Endothelial cell of umbilical vein (primary cell): ENCODE data around the gene VIPR2. TPM values are rescaled to one million over a fixed set of nuclear protein-coding genes. Genes with fewer than 3 reads are reported as not detected.

Experiments
- BruUV-seq: library from RNA; stranded (reverse); fragments of 400-500 nt; replicated peaks from 2 replicates; lab custom pipeline; 2021; lab: Mats Ljungman, UMichigan
- CTCF ChIA-PET: fragments of 300-600, 350-600 bp; sonication (Branson Sonifier 250); formaldehyde crosslinking; loops from one replicate; lab custom pipeline; 2021; ENCODE audit warnings: antibody characterized with exemption, inconsistent platforms; lab: Charles Lee
- POLR2A ChIA-PET: fragments of 300-600, 350-600 bp; sonication (Branson Sonifier 250); formaldehyde crosslinking; loops from one replicate; lab custom pipeline; 2021; ENCODE audit warnings: antibody characterized with exemption, inconsistent platforms; lab: Charles Lee
- DNase-seq: peaks from one replicate; pipeline ENCODE4 v3.0.0-alpha.2; 2011; ENCODE audit warnings: low read depth, low spot score
- FAIRE-seq: peaks from 2 replicates; lab custom pipeline; 2011; peaks lifted over from hg19 to GRCh38; lab: Jason Lieb, UNC
- H2AFZ ChIP-seq: 2 replicates; pipeline ENCODE4 v1.6.0; 2012; ENCODE audit warnings: low read depth, low read length, control low read depth, inconsistent platforms
- H3K27ac ChIP-seq: 2 replicates; pipeline ENCODE4 v1.5.1; 2011; ENCODE audit warnings: low read depth, mild to moderate bottlenecking, control low read depth, low read length, moderate library complexity; ENCODE audit not compliant: insufficient read depth
- H3K27me3 ChIP-seq, 2 experiments: 2 replicates each; pipeline versions ENCODE4 v1.6.0 to v1.6.1; 2011; ENCODE audit warnings: low read length in 2 of 2, mixed read lengths in 1 of 2; ENCODE audit not compliant: control insufficient read depth in 2 of 2, insufficient read depth in 2 of 2
- H3K36me3 ChIP-seq, 2 experiments: 2 replicates in 1 of 2; 3 replicates in 1 of 2; pipeline ENCODE4 v1.5.1; 2011; ENCODE audit warnings: low read length in 2 of 2, mild to moderate bottlenecking in 1 of 2, moderate library complexity in 1 of 2; ENCODE audit not compliant: control insufficient read depth in 2 of 2, insufficient read depth in 2 of 2; ENCODE audit errors: extremely low read depth in 1 of 2
- H3K4me1 ChIP-seq: 3 replicates; pipeline ENCODE4 v1.5.1; 2011; ENCODE audit warnings: mild to moderate bottlenecking, low read length; ENCODE audit not compliant: control insufficient read depth, insufficient read depth; ENCODE audit errors: extremely low read depth
- H3K4me2 ChIP-seq: 2 replicates; pipeline ENCODE4 v1.6.1; 2011; ENCODE audit warnings: low read length, control low read depth, mixed read lengths; ENCODE audit not compliant: insufficient read depth
- H3K4me3 ChIP-seq, 3 experiments: fragments of 200-600 bp in 1 of 3; sonication (generic), shearing (Covaris generic) in 1 of 3; replicated peaks in 1 of 3; 2 replicates each; pipeline ENCODE4 v1.5.1; 2011 to 2016; ENCODE audit warnings: control low read depth in 3 of 3, low read length in 3 of 3, mild to moderate bottlenecking in 2 of 3, inconsistent platforms in 1 of 3, low read depth in 1 of 3, moderate library complexity in 1 of 3; ENCODE audit not compliant: insufficient read depth in 1 of 3
- H3K79me2 ChIP-seq: 2 replicates; pipeline ENCODE4 v1.6.0; 2012; ENCODE audit warnings: low read length, inconsistent platforms; ENCODE audit not compliant: control insufficient read depth, insufficient read depth
- H3K9ac ChIP-seq: replicated peaks from 2 replicates; pipeline ENCODE3; 2011; ENCODE audit warnings: low read length, control low read depth; ENCODE audit not compliant: insufficient read depth; ENCODE audit errors: extremely low read depth
- H3K9me1 ChIP-seq: replicated peaks from 3 replicates; pipeline ENCODE4 v1.6.0; 2011; ENCODE audit warnings: mild to moderate bottlenecking, low read length; ENCODE audit not compliant: control insufficient read depth, insufficient read depth; ENCODE audit errors: extremely low read depth
- H3K9me3 ChIP-seq: replicated peaks from 2 replicates; pipeline ENCODE4 v1.5.1; 2012; ENCODE audit warnings: low read length, inconsistent platforms; ENCODE audit not compliant: control insufficient read depth, insufficient read depth
- H4K20me1 ChIP-seq: replicated peaks from 2 replicates; pipeline ENCODE3; 2011; ENCODE audit warnings: mild to moderate bottlenecking, low read length; ENCODE audit not compliant: control insufficient read depth, insufficient read depth; ENCODE audit errors: extremely low read depth
- EZH2 ChIP-seq: IDR thresholded peaks from 2 replicates; pipeline ENCODE4 v1.6.1; 2012; ENCODE audit warnings: borderline replicate concordance, low read depth, mild to moderate bottlenecking, moderate library complexity, low read length, inconsistent platforms; ENCODE audit not compliant: severe bottlenecking
- FOS ChIP-seq: IDR thresholded peaks from 2 replicates; pipeline ENCODE4 v1.6.1; 2011; ENCODE audit warnings: mild to moderate bottlenecking, low read length, moderate library complexity, borderline replicate concordance; ENCODE audit not compliant: insufficient read depth
- GATA2 ChIP-seq: IDR thresholded peaks from 2 replicates; pipeline ENCODE4 v1.7.0; 2011; ENCODE audit warnings: low read depth, mild to moderate bottlenecking, moderate library complexity, mixed read lengths, low read length; ENCODE audit not compliant: insufficient read length, insufficient read depth
- JUN ChIP-seq: IDR thresholded peaks from 2 replicates; pipeline ENCODE4 v1.6.1; 2011; ENCODE audit warnings: borderline replicate concordance, low read depth; ENCODE audit not compliant: insufficient read length, insufficient read depth
- MYC ChIP-seq: IDR thresholded peaks from one replicate; pipeline ENCODE4 v1.6.1; 2011; ENCODE audit warnings: mild to moderate bottlenecking, low read depth, low read length
- POLR2A ChIP-seq: IDR thresholded peaks from 2 replicates; pipeline ENCODE4 v1.6.1; 2012; ENCODE audit warnings: low read depth, mild to moderate bottlenecking, control low read depth, low read length
- POLR2AphosphoS5 ChIP-seq: IDR thresholded peaks from 2 replicates; pipeline ENCODE4 v1.6.1; 2012; ENCODE audit warnings: low read depth, mild to moderate bottlenecking, control low read depth, low read length, moderate library complexity; ENCODE audit not compliant: insufficient read depth
- dilution Hi-C: fragments of 300-500 bp; cut with MboI; formaldehyde crosslinking; loops from one replicate; pipeline ENCODE4 v1.15.0; 2019; ENCODE audit warnings: low sequenced_read_pairs; ENCODE audit not compliant: extremely low pct_ligation_motif_present
- intact Hi-C: fragments of 100-400 bp; cut with micrococcal nuclease; formaldehyde crosslinking; loops from one replicate; pipeline ENCODE4 v1.10.0; 2022
- polyA plus RNA-seq, 4 experiments: library from polyadenylated mRNA; depleted of rRNA in 3 of 4; stranded (reverse) in 3 of 4; unstranded in 1 of 4; fragments of >200 nt; gene quantifications; 2 replicates each; pipeline versions ENCODE4 v1.2.1 to v1.2.3, GENCODE V29; 2011 to 2012; ENCODE audit warnings: missing spikeins in 1 of 4
- total RNA-seq: library from RNA; stranded (reverse); gene quantifications from 2 replicates; pipeline ENCODE4 v1.2.3, GENCODE V29; 2021
- TF ChIP-seq, protein P1 (sequence below), 2 donors: IDR thresholded peaks; 1 replicate in 1 of 2; 2 replicates in 1 of 2; pipeline ENCODE4 v1.5.1; 2011; ENCODE audit warnings: low read length in 2 of 2, mild to moderate bottlenecking in 2 of 2, moderate library complexity in 2 of 2, control low read depth in 1 of 2, inconsistent platforms in 1 of 2, low read depth in 1 of 2; ENCODE audit not compliant: insufficient read depth in 1 of 2; ENCODE audit errors: extremely low read depth in 1 of 2
- TF ChIP-seq, protein P2 (sequence below): IDR thresholded peaks from 2 replicates; pipeline ENCODE4 v1.6.1; 2011; ENCODE audit not compliant: insufficient read depth, insufficient read length

Gene VIPR2
- total and polyA plus RNA-seq, 2 donors (not counting 3 experiments of a cell fraction or from before 2014, with no cell fraction given), result not detected

GRCh38 chr7:159120540-159120919, 24.1 kb downstream of the VIPR2 start:
- BruUV-seq, result no TSS peak
- no peaks in the 10 kb centered on the region for H3K27me3 ChIP-seq
- no peak overlapping the region for H3K9ac ChIP-seq
- no peaks in the 10 kb centered on the region for H3K36me3 ChIP-seq
- intact Hi-C loops, result no loop called here
- no peak overlapping the region for H3K4me3 ChIP-seq
- H3K4me2 ChIP-seq, result no peak overlapping the region
- no peaks in the 10 kb centered on the region for H4K20me1 ChIP-seq
- dilution Hi-C loops, result no loop called here
- H3K27ac ChIP-seq, result no peak overlapping the region
- ChIA-PET POLR2A (no interaction called here), CTCF (no interaction called here)
- no peak for FAIRE-seq
- no peaks in the 10 kb centered on the region for H3K79me2 ChIP-seq
- H3K9me1 ChIP-seq, result no peaks in the 10 kb centered on the region
- H3K9me3 ChIP-seq, result no peaks in the 10 kb centered on the region
- no peaks in the 10 kb centered on the region for H3K4me1 ChIP-seq
- no peak overlapping the region for H2AFZ ChIP-seq
- no peak for DNase-seq
- TF ChIP-seq EZH2, result no peak

DNA sequence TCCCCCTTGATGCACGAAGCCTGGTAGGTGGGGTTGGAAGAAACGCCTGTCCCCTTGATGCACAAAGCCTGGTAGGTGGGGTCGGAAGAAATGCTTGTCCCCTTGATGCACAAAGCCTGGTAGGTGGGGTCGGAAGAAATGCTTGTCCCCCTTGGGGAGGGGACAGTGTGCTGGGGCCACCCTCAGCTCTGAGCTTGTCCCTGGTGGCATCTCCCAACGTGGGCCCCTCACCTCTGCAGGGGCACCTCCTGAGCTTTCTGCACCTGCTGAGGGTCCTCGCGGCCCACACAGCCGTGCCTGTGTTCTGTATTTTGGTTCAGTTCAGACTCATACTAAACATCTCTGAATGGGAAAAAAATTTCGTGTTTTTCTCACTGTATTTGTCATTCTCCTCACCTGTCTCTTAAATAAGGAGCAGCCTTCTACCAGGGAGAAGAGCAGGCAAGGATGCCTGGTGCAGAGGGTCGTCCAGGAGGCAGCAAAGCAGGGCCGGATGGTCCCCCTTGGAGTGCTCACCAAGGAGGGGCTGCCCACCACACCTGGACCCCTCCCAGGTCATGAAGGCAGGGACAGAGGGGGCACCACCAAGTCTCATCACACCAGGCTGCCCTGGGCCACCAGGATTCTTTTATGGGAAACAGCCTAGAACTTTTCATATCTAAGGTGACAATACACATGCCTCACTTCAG, 24.7 kb downstream of the VIPR2 start:
- ChIA-PET CTCF (no interaction called here), POLR2A (no interaction called here)
- no peaks in the 10 kb centered on the region for H3K4me1 ChIP-seq
- TF ChIP-seq POLR2AphosphoS5 (no peak), JUN (no peak), GATA2 (no peak), EZH2 (no peak), FOS (no peak), MYC (no peak), POLR2A (no peak)
- TF ChIP-seq, protein P1, sequence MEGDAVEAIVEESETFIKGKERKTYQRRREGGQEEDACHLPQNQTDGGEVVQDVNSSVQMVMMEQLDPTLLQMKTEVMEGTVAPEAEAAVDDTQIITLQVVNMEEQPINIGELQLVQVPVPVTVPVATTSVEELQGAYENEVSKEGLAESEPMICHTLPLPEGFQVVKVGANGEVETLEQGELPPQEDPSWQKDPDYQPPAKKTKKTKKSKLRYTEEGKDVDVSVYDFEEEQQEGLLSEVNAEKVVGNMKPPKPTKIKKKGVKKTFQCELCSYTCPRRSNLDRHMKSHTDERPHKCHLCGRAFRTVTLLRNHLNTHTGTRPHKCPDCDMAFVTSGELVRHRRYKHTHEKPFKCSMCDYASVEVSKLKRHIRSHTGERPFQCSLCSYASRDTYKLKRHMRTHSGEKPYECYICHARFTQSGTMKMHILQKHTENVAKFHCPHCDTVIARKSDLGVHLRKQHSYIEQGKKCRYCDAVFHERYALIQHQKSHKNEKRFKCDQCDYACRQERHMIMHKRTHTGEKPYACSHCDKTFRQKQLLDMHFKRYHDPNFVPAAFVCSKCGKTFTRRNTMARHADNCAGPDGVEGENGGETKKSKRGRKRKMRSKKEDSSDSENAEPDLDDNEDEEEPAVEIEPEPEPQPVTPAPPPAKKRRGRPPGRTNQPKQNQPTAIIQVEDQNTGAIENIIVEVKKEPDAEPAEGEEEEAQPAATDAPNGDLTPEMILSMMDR (IDR thresholded peaks at IDR 0.05; ENCODE audit: extremely low read depth in 1 of 2, insufficient read depth in 1 of 2, low read depth in 1 of 2, low read length in 2 of 2), result no peak
- TF ChIP-seq, protein P2, sequence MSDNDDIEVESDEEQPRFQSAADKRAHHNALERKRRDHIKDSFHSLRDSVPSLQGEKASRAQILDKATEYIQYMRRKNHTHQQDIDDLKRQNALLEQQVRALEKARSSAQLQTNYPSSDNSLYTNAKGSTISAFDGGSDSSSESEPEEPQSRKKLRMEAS, result no peak
- no peaks in the 10 kb centered on the region for H3K9me1 ChIP-seq
- H3K27me3 ChIP-seq, result no peaks in the 10 kb centered on the region
- no TSS peak for BruUV-seq
- H3K36me3 ChIP-seq, result no peaks in the 10 kb centered on the region
- H3K4me2 ChIP-seq, result no peak overlapping the region
- DNase-seq, result no peak
- no peak overlapping the region for H3K4me3 ChIP-seq
- FAIRE-seq, result no peak
- H3K9ac ChIP-seq, result no peak overlapping the region
- intact Hi-C loops, result no loop called here
- H4K20me1 ChIP-seq, result no peaks in the 10 kb centered on the region
- dilution Hi-C loops, result no loop called here
- no peak overlapping the region for H3K27ac ChIP-seq
- no peak overlapping the region for H2AFZ ChIP-seq
- no peaks in the 10 kb centered on the region for H3K9me3 ChIP-seq
- no peaks in the 10 kb centered on the region for H3K79me2 ChIP-seq
